NB4 (cell line): ENCODE data around the gene DHTKD1.
A peak's percentile ranks its signal among the peaks of the same experiment; 100 is the strongest.

Experiments used
- DNase-seq: peaks from one replicate; pipeline ENCODE4 v3.0.0; 2010; ENCODE audit warnings: low read depth
- H3K4me3 ChIP-seq: one replicate; pipeline ENCODE4 v1.5.1; 2011; ENCODE audit warnings: mild to moderate bottlenecking, low read depth, low read length, moderate library complexity
- CTCF ChIP-seq: IDR thresholded peaks from one replicate; pipeline ENCODE4 v1.5.1; 2012; ENCODE audit warnings: low read depth, low read length
- MAX ChIP-seq: IDR thresholded peaks from 2 replicates; pipeline ENCODE4 v1.6.1; 2011; ENCODE audit warnings: low read depth, low read length
- MYC ChIP-seq: IDR thresholded peaks from 2 replicates; pipeline ENCODE4 v1.6.1; 2011; ENCODE audit warnings: low read depth, low read length
- POLR2A ChIP-seq: IDR thresholded peaks from 2 replicates; pipeline ENCODE4 v1.6.1; 2011; ENCODE audit warnings: mild to moderate bottlenecking; ENCODE audit not compliant: insufficient read length; ENCODE audit errors: extremely low read depth

Gene DHTKD1

GRCh38 chr10:12103802-12104201, 35.0 kb downstream of the DHTKD1 start:
- peak; percentile 49 for DNase-seq
- no peak overlapping the region for H3K4me3 ChIP-seq
- TF ChIP-seq MYC = no peak
- TF ChIP-seq POLR2A = no peak
- no peak for TF ChIP-seq MAX
- no peak for TF ChIP-seq CTCF

- no peak overlapping the region for H3K4me3 ChIP-seq
- DNase-seq = no peak
Measured at GRCh38 chr10:12107781-12108180, 39.0 kb downstream of the DHTKD1 start.

GRCh38 chr10:12109286-12109685, 40.5 kb downstream of the DHTKD1 start:
- no peak for TF ChIP-seq POLR2A
- TF ChIP-seq CTCF = no peak
- TF ChIP-seq MAX = no peak
- TF ChIP-seq MYC = no peak

More at GRCh38 chr10:12107781-12108180, 39.0 kb downstream of the DHTKD1 start:
- TF ChIP-seq POLR2A (no peak), CTCF (no peak)

GRCh38 chr10:12111528-12111927, 42.8 kb downstream of the DHTKD1 start:
- TF ChIP-seq MAX = no peak
- no peak for TF ChIP-seq CTCF
- no peak for TF ChIP-seq POLR2A
- TF ChIP-seq MYC = no peak
- no peak overlapping the region for H3K4me3 ChIP-seq
- no peak for DNase-seq

More at GRCh38 chr10:12109286-12109685, 40.5 kb downstream of the DHTKD1 start:
- no peak for DNase-seq
- no peak overlapping the region for H3K4me3 ChIP-seq

GRCh38 chr10:12113627-12114026, 44.9 kb downstream of the DHTKD1 start:
- H3K4me3 ChIP-seq = no peak overlapping the region
- TF ChIP-seq POLR2A (no peak), CTCF (no peak), MYC (no peak), MAX (no peak)
- DNase-seq = no peak

GRCh38 chr10:12121673-12122072, 52.9 kb downstream of the DHTKD1 start:
- TF ChIP-seq MAX (no peak), MYC (no peak), CTCF (no peak), POLR2A (no peak)
- H3K4me3 ChIP-seq = no peak overlapping the region
- no peak for DNase-seq
